Activated T-helper 1 cell treated with anti-CD3 and anti-CD28 coated beads, Interleukin-12 subunit alpha, Interleukin-12 subunit beta, Interleukin-2, Interleukin-4 antibody, amounts not matched to agents 30 ng/mL and 10 ng/mL and 1 ng/mL, durations not matched to agents 14 hours and 24 hours and 36 hours (primary cell): Measurements from ENCODE around the gene ABL1. TPM values are rescaled to one million over a fixed set of nuclear protein-coding genes. Genes with fewer than 3 reads are reported as not detected.
"Not testable (repeated sequence)": the region's sequence is repeated elsewhere in the genome, so short reads cannot be mapped to it uniquely, and the experiment has no call there.

Experiments
- DNase-seq: peaks from one replicate; pipeline ENCODE4 v3.0.0; 2021; ENCODE audit warnings: low spot score
- H3K27ac Mint-ChIP-seq: one replicate; pipeline ENCODE4 v1.8.0; 2021; ENCODE audit warnings: mild to moderate bottlenecking, mixed read lengths
- H3K27me3 Mint-ChIP-seq: one replicate; pipeline ENCODE4 v1.8.0; 2022; ENCODE audit warnings: mild to moderate bottlenecking, moderate library complexity, mixed read lengths; ENCODE audit not compliant: insufficient read depth
- H3K36me3 Mint-ChIP-seq: one replicate; pipeline ENCODE4 v1.8.0; 2021; ENCODE audit warnings: low read depth, mixed read lengths
- H3K4me1 Mint-ChIP-seq: one replicate; pipeline ENCODE4 v1.8.0; 2021; ENCODE audit warnings: low read depth, mixed read lengths
- H3K4me3 Mint-ChIP-seq: one replicate; pipeline ENCODE4 v1.8.0; 2021; ENCODE audit warnings: mild to moderate bottlenecking, moderate library complexity, mixed read lengths
- H3K9me3 Mint-ChIP-seq: one replicate; pipeline ENCODE4 v1.8.0; 2021; ENCODE audit warnings: mixed read lengths
- intact Hi-C: fragments of 100-400 bp; cut with micrococcal nuclease; formaldehyde crosslinking; loops from one replicate; pipeline ENCODE4 v1.15.1; 2024
- total RNA-seq: library from RNA; stranded (reverse); gene quantifications from 2 replicates; pipeline ENCODE4 v1.2.3, GENCODE V29; 2022

ABL1 gene
- total RNA-seq, 1 donor from 2014 or later, result 34.2 TPM

GRCh38 chr9:130902204-130903185 lies 67.4 kb downstream of the ABL1 start:
- DNase-seq, result no peak
- H3K4me3 Mint-ChIP-seq, result no peak overlapping the region
- no peaks in the 10 kb centered on the region for H3K27me3 Mint-ChIP-seq
- H3K36me3 Mint-ChIP-seq, result no peaks in the 10 kb centered on the region
- H3K27ac Mint-ChIP-seq, result no peak overlapping the region
- H3K4me1 Mint-ChIP-seq, result no peaks in the 10 kb centered on the region
- H3K9me3 Mint-ChIP-seq, result no peaks in the 10 kb centered on the region
- intact Hi-C loops, result no loop called here

- Mint-ChIP-seq H3K36me3 (no peaks in the 10 kb centered on the region), H3K9me3 (no peaks in the 10 kb centered on the region), H3K27me3 (peaks cover 3% of the 10 kb centered on the region), H3K27ac (no peak overlapping the region), H3K4me3 (no peak overlapping the region), H3K4me1 (no peaks in the 10 kb centered on the region)
- no peak for DNase-seq
- intact Hi-C loops, result no loop called here
Observed at GRCh38 chr9:130903194-130904069, 68.4 kb downstream of the ABL1 start.

DNA sequence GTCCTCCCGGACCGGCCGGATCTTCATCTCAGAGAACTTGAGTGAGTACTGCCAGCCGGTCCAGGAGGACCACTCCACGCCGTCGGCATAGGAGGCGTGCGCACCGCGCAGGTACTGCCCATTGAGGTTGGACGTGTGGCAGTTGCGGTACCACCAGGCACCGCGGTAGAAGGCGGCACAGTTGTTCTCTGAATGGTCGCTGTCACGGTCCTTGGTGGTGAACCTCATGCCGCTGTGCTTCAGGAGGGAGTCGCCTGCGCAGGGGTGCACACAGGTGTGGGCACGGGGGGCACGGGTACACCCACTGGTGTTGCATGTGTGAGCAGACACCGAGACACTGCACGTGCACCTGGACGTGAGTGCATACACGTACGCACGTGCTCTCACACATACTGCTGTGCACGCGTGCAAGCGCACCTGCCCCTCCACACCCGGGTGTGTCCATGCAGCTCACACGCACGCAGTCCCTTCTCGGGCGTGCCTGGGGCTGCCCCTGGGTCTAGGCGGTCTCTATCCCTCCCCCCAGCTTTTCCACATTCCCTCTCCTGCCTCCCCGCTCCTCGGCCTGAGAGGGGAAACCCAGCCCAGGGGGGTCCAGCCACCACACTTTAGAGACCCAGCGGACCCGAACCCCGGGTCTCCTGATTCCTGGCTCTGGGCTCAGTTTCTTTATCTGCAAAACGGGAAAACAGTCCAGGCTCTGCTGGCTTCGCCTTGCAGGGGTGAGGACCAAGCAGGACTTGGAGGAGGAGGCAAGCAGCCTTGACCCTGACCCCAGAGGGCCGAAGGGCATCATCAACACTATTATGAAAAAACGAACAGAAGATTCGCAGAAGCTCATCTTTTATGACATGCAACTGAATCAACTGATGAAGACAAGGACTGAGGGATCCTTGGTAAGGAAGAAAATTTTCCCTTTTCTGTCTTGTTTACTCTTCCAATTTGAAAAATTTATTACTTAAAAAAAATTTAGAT lies 69.3 kb downstream of the ABL1 start:
- Mint-ChIP-seq H3K4me3 (no peak overlapping the region), H3K36me3 (no peaks in the 10 kb centered on the region), H3K27ac (no peak overlapping the region), H3K27me3 (peaks cover 3% of the 10 kb centered on the region), H3K4me1 (no peaks in the 10 kb centered on the region), H3K9me3 (no peaks in the 10 kb centered on the region)
- intact Hi-C loops, result no loop called here
- DNase-seq, result no peak

DNA sequence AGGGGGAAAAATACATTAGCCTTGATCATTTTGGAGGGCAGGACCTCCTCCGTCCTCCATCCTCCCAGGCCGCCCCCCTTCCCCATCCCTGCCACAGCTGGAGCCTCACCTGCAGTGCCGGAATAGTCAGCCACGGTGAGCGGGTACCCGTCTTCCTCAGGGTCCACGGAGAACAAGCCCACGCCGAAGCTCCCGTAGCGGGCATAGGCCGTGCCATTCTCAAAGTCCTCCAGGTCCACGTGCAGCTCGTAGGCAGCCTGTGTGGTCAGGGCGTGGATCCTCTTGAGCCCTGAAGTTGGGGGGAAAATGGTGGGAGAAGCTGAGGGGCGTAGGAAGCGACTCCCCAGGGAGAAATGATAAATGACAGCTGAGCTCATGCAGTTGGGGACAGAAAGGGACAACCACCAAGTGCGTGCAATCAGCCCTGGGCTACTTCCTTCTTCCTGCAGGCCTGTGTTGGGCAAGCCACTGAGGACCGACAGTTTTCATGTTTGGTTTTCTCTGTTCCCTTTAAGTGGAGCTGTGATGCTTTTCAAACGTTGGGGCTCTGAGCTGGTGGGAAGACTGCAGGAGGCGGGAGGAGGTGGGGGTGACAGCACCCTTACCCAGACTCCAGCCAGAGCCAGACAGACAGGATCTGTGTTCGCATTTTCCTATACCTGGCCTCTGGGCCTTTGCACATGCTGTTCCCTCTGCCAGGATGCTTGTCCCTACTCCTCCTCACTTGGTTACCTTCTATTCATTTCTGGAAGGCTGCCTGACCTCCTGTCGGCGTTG lies 70.3 kb downstream of the ABL1 start:
- intact Hi-C loops, result no loop called here
- no peaks in the 10 kb centered on the region for H3K36me3 Mint-ChIP-seq
- H3K27me3 Mint-ChIP-seq, result peaks cover 3% of the 10 kb centered on the region
- H3K4me3 Mint-ChIP-seq, result no peak overlapping the region
- no peak for DNase-seq
- H3K27ac Mint-ChIP-seq, result no peak overlapping the region
- H3K4me1 Mint-ChIP-seq, result no peaks in the 10 kb centered on the region
- H3K9me3 Mint-ChIP-seq, result no peaks in the 10 kb centered on the region

DNA sequence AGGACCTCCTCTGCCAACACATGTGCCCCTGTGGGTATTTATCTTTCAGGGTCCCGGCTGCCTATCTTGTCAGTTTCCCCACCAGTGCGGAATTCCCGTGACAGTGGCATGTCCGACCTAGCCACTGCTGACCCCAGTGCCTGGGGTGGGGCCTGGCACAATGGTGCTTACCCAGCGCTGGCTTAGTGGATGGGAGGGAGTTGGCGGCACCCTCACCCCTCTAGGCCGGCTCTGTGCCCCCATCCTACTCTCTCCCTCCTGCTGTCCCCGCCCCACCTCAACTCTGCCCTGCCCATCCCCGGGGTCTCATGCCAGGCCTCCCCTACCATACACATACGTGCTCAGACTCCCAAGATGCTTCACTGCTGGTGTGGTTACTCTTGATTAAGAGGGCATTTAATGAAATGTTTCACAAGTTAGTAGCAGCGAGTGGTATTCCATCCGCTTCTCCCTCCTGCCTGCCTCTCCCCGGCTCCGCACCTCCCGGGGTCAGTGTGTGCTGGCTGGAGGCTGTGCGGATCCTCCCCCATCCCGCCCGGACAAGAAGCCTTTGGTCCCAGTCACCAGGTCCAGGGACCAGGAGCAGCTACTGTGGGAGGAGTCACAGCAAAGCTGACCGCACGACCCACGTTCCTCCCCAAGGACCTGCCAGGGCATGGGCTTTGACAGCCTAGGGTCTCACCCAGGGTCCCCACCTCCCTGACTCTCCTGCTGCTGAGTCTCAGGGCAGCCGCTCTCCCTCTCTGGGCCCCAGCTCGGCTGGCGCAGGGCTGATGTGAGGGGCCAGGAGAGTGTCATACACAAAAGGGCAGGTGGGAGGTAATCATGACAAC lies 71.1 kb downstream of the ABL1 start:
- H3K4me1 Mint-ChIP-seq, result no peaks in the 10 kb centered on the region

GRCh38 chr9:130906735-130907416 lies 71.8 kb downstream of the ABL1 start:
- intact Hi-C loops, result no loop called here
- H3K9me3 Mint-ChIP-seq, result no peaks in the 10 kb centered on the region
- no peaks in the 10 kb centered on the region for H3K4me1 Mint-ChIP-seq

More for the DNA sequence above, 71.1 kb downstream of the ABL1 start:
- Mint-ChIP-seq H3K9me3 (no peaks in the 10 kb centered on the region), H3K4me3 (no peak overlapping the region), H3K27me3 (peaks cover 3% of the 10 kb centered on the region), H3K27ac (no peak overlapping the region), H3K36me3 (no peaks in the 10 kb centered on the region)
- intact Hi-C loops, result no loop called here
- DNase-seq, result no peak

DNA sequence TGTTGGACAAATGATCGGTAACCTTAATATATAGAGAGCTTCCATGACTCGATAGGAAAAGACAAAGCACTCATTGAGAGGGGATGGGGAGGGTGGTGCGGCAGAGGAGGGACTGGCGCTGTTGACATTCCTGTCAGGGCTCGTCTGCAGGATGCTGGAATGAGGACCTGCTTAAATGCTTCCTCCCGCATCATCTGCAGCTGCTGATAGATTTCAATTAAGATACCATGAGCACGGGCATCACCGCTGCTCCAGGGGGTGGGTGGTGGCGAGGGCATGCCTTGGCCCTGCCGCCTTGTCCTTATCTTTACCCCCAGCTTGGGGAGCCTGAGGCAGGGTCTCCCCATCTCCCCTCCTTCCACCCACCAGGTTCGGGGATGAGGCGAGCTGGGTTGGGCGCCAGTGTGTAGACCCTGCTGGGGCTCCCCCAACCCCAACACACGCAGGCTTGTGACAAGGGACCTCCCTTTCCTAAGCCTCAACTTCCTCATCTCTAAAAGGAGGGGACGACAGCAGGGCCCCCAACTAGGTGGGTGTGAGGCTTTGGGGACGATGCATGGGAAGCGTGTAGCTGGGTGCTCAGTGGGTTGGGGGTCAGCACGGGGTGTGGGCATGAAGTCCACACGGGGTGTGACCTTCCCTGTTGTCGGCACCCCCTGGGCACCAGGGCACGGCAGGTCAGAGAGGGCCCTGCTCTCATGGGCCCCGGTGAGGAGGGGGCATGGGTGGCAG lies 73.3 kb downstream of the ABL1 start:
- H3K9me3 Mint-ChIP-seq, result no peaks in the 10 kb centered on the region
- intact Hi-C loops, result no loop called here
- DNase-seq, result no peak
- peaks cover 3% of the 10 kb centered on the region for H3K27me3 Mint-ChIP-seq
- H3K4me1 Mint-ChIP-seq, result no peaks in the 10 kb centered on the region
- no peaks in the 10 kb centered on the region for H3K36me3 Mint-ChIP-seq
- no peak overlapping the region for H3K4me3 Mint-ChIP-seq
- no peak overlapping the region for H3K27ac Mint-ChIP-seq

More at GRCh38 chr9:130906735-130907416, 71.8 kb downstream of the ABL1 start:
- H3K27ac Mint-ChIP-seq, result no peak overlapping the region
- H3K4me3 Mint-ChIP-seq, result no peak overlapping the region
- no peak for DNase-seq
- H3K27me3 Mint-ChIP-seq, result peaks cover 3% of the 10 kb centered on the region
- H3K36me3 Mint-ChIP-seq, result no peaks in the 10 kb centered on the region

DNA sequence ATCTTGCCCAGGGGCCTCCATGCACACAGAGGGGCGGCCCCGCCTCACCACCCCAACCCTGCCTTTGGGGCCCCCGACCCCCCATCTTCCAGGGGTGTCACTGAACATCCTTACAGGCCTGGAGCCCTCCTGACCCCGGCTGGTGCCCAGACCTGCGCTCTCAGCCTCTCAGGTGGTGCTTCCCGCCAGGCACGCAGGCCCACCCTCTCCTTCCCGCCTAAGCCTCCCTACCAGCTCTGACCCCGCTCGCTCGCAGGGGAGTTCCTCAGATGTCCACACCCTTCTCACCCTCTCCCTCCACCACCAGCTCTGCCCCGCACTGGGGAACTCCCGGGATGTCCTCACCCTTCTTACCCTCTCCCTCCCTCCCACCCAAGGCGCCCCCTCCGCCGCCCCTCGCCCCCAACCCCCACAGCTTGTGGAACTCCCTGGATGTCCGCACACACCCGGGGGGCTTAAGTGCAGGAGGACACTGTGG lies 73.9 kb downstream of the ABL1 start:
- no peak overlapping the region for H3K4me3 Mint-ChIP-seq
- intact Hi-C loops, result no loop called here
- DNase-seq, result no peak
- no peak overlapping the region for H3K27ac Mint-ChIP-seq
- peaks cover 3% of the 10 kb centered on the region for H3K27me3 Mint-ChIP-seq
- H3K4me1 Mint-ChIP-seq, result no peaks in the 10 kb centered on the region
- no peaks in the 10 kb centered on the region for H3K36me3 Mint-ChIP-seq
- H3K9me3 Mint-ChIP-seq, result no peaks in the 10 kb centered on the region

- intact Hi-C loops, H3K9me3 Mint-ChIP-seq, H3K36me3 Mint-ChIP-seq, H3K27ac Mint-ChIP-seq, H3K27me3 Mint-ChIP-seq, DNase-seq, H3K4me1 Mint-ChIP-seq, H3K4me3 Mint-ChIP-seq: not testable (repeated sequence)
Observed at GRCh38 chr9:130910041-130910440, 75.0 kb downstream of the ABL1 start.

DNA sequence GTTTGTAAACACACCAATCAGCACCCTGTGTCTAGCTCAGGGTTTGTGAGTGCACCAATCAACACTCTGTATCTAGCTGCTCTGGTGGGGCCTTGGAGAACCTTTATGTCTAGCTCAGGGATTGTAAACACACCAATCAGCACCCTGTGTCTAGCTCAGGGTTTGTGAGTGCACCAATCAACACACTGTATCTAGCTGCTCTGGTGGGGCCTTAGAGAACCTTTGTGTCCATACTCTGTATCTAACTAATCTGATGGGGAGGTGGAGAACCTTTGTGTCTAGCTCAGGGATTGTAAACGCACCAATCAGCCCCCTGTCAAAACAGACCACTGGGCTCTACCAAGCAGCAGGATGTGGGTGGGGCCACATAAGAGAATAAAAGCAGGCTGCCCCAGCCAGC lies 75.6 kb downstream of the ABL1 start:
- intact Hi-C loops, H3K9me3 Mint-ChIP-seq, H3K4me3 Mint-ChIP-seq, H3K27ac Mint-ChIP-seq, H3K27me3 Mint-ChIP-seq, H3K4me1 Mint-ChIP-seq, DNase-seq, H3K36me3 Mint-ChIP-seq: not testable (repeated sequence)
